Activated CD4-positive, alpha-beta T cell treated with anti-CD3 and anti-CD28 coated beads for 36 hours (primary cell): ENCODE results near the gene NEBL. TPM values are rescaled to one million over a fixed set of nuclear protein-coding genes. Genes with fewer than 3 reads are reported as not detected.

Source experiments
- ATAC-seq: fragments of 200-7000 bp; cut with Tn5 transposase; one replicate; pipeline ENCODE4 v1.10.0; 2021; ENCODE audit warnings: mild to moderate bottlenecking, moderate library complexity
- CTCF ChIA-PET: fragments of 350-600 bp; sonication (Branson Sonifier 250); formaldehyde crosslinking; loops from one replicate; lab custom pipeline; 2021; ENCODE audit warnings: antibody characterized with exemption; lab: Charles Lee
- POLR2A ChIA-PET: fragments of 350-600 bp; sonication (Branson Sonifier 250); formaldehyde crosslinking; loops from one replicate; lab custom pipeline; 2021; ENCODE audit warnings: antibody characterized with exemption, inconsistent platforms; lab: Charles Lee
- DNase-seq: peaks from one replicate; pipeline ENCODE4 v3.0.0-alpha.2; 2020
- H3K27ac Mint-ChIP-seq: one replicate; pipeline ENCODE4 v1.8.0; 2021; ENCODE audit warnings: mixed read lengths
- H3K27me3 Mint-ChIP-seq: one replicate; pipeline ENCODE4 v1.8.0; 2021; ENCODE audit warnings: mixed read lengths
- H3K36me3 Mint-ChIP-seq: one replicate; pipeline ENCODE4 v1.8.0; 2021; ENCODE audit warnings: low read depth, mixed read lengths
- H3K4me1 Mint-ChIP-seq: one replicate; pipeline ENCODE4 v1.8.0; 2021; ENCODE audit warnings: mixed read lengths
- H3K4me3 Mint-ChIP-seq: one replicate; pipeline ENCODE4 v1.8.0; 2021; ENCODE audit warnings: mild to moderate bottlenecking, moderate library complexity, mixed read lengths
- H3K9me3 Mint-ChIP-seq: one replicate; pipeline ENCODE4 v1.8.0; 2021; ENCODE audit warnings: low read depth, mixed read lengths
- intact Hi-C, 2 experiments: fragments of 100-400 bp; cut with DNase I in 1 of 2; cut with micrococcal nuclease in 1 of 2; formaldehyde crosslinking; loops; one replicate each; pipeline versions ENCODE4 v1.14.2 to v1.15.1; 2022 to 2024; cut with DNase I, micrococcal nuclease
- total RNA-seq, 2 experiments: library from RNA; stranded (reverse); gene quantifications; one replicate each; pipeline ENCODE4 v1.2.3, GENCODE V29; 2021

The NEBL gene
- total RNA-seq, 2 experiments from 2014 or later = 0.04 to 0.05 TPM

DNA sequence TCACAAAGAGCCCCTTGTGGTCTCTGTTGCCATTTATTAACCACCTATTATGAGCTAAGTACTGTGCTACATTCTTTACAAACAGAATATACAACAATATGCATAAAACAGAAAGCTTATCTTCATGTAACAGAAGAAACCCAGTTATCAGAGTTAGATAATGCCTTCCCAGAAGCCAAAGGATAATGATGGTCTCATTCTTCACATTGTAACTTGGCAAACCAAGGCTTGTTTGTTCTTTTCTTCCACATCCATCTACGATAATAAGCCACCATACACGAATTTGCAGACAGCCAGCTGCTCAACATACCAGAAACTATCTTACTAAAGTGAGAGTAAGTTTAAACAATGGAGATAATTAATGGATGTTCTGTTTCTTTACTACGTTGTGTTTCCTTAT is 127.6 kb downstream of the NEBL start:
- H3K4me3 Mint-ChIP-seq = no peak overlapping the region
- ChIA-PET CTCF (interaction anchor here (1.6 kb wide), 1 partner anchor 9 kb away, joined by 5 read pairs; no protein-coding TSS in a partner anchor), POLR2A (no interaction called here)
- intact Hi-C loops = no loop called here
- no peaks in the 10 kb centered on the region for H3K27me3 Mint-ChIP-seq
- no peaks in the 10 kb centered on the region for H3K4me1 Mint-ChIP-seq
- no peak for ATAC-seq
- no peaks in the 10 kb centered on the region for H3K9me3 Mint-ChIP-seq
- no peak for DNase-seq
- no peak overlapping the region for H3K27ac Mint-ChIP-seq
- H3K36me3 Mint-ChIP-seq = no peaks in the 10 kb centered on the region

DNA sequence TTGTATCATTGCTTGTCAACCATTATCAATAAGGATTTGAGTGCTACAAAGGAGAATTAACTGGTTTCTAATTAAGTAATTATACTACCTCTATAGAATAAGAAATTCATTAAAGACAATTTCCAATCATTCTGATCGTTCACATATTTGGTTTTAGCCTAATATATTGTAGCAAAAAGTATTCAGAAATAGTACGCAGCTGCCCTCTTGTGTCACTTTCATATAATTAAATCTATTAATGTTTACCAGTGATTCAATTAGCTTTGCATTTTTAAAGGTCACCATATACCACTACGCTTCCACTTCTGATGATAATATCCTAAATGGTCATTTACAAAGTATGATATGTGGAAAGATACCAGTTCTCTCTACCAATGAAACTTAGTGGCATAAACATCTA is 128.3 kb downstream of the NEBL start:
- Mint-ChIP-seq H3K27ac (no peak overlapping the region), H3K4me1 (no peaks in the 10 kb centered on the region), H3K4me3 (no peak overlapping the region), H3K36me3 (no peaks in the 10 kb centered on the region), H3K27me3 (no peaks in the 10 kb centered on the region), H3K9me3 (no peaks in the 10 kb centered on the region)
- ChIA-PET CTCF (interaction anchor here (1.6 kb wide), 1 partner anchor 9 kb away, joined by 5 read pairs; no protein-coding TSS in a partner anchor), POLR2A (no interaction called here)
- intact Hi-C loops = no loop called here
- no peak for ATAC-seq
- no peak for DNase-seq

DNA sequence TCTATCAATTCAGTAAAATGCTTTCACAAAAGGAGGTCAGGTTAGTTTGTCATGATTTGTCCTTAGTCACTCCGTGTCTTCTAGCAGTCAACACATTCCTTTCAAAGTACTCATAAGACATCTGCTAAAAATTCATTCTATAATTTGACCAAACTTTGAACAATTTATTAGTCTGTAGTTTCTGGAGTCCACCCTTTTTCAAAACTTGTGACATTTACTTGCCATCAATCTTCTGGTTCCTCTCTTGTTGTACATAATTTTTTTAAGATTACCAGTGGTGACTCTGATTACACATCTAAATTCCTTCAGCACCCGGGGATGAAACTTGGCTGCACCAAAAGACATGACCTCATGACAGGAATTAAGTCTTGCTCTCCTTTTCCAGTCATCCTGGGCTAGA is 130.1 kb downstream of the NEBL start:
- CTCF ChIA-PET = no interaction called here
- no peaks in the 10 kb centered on the region for H3K36me3 Mint-ChIP-seq
- H3K4me1 Mint-ChIP-seq = no peaks in the 10 kb centered on the region
- no peaks in the 10 kb centered on the region for H3K9me3 Mint-ChIP-seq
- no peak overlapping the region for H3K27ac Mint-ChIP-seq
- no peaks in the 10 kb centered on the region for H3K27me3 Mint-ChIP-seq
- no peak overlapping the region for H3K4me3 Mint-ChIP-seq
- ATAC-seq (no peak), DNase-seq (no peak)
- intact Hi-C loops = no loop called here
- POLR2A ChIA-PET = no interaction called here

DNA sequence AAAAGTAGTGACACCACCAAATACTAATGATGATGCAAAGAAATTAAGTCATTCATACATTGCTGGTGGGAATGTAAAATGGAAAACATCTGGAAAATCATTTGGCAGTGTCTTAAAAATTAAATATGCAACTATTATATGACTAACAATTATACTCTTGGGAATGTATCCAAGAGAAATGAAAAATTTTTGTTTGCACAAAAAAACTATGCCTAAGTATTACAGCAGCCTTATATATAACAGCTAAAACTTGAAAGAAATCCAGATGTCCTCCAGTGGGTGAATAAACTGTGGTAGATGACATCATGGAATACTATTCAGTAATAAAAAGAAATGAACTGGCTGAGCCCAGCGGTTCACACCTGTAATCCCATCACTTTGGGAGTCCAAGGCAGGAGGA is 132.0 kb downstream of the NEBL start:
- H3K27me3 Mint-ChIP-seq = no peaks in the 10 kb centered on the region
- DNase-seq = no peak
- intact Hi-C loops = no loop called here
- H3K4me1 Mint-ChIP-seq = no peaks in the 10 kb centered on the region
- no peak overlapping the region for H3K4me3 Mint-ChIP-seq
- H3K27ac Mint-ChIP-seq = no peak overlapping the region
- H3K36me3 Mint-ChIP-seq = no peaks in the 10 kb centered on the region
- ATAC-seq = no peak
- H3K9me3 Mint-ChIP-seq = no peaks in the 10 kb centered on the region
- ChIA-PET CTCF (no interaction called here), POLR2A (no interaction called here)

DNA sequence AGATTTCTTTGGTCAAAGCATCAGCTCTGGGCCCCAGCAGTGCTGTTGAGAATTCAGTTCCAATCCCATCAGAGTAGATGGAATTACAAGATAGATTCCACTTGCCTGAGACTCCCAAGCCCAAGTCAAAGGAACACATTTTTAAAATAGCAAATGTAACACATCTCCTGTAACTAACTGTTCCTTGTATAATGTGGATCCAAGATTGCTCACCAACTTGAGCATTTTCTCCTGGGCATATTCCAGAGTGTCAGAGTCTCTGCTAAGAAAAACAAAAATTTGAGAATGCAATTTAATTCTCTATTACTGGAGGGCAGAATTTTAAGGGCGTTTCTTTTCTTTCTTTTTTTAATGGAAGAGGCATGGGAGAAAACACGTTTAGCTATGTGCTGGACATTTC is 136.7 kb downstream of the NEBL start:
- intact Hi-C loops = no loop called here
- no peak for ATAC-seq
- CTCF ChIA-PET = interaction anchor here (1.3 to 2.1 kb wide), 2 partner anchors 9 to 24 kb away, joined by 3 to 5 read pairs; no protein-coding TSS in a partner anchor
- Mint-ChIP-seq H3K4me3 (no peak overlapping the region), H3K27ac (no peak overlapping the region), H3K36me3 (no peaks in the 10 kb centered on the region), H3K9me3 (peaks cover 3% of the 10 kb centered on the region), H3K27me3 (no peaks in the 10 kb centered on the region), H3K4me1 (no peaks in the 10 kb centered on the region)
- no peak for DNase-seq
- POLR2A ChIA-PET = no interaction called here

DNA sequence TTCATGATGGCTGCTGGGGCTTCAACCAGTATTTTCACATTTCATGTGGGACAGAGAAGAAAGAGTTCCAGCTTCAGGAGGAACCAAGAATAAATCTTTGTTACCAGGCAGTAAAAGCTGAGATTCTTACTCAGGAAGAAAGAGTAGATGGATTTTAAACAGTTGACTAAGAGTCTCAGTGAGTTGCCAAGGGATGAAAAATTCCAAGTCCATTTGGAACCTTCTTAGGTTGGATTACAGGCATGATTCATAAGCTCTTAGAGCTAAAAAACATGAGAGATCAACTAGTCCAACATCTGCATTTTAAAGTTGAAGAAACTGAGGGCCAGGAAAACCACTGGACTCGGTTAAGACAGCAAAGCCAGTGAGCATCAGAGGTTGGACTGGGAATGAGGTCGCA is 148.6 kb downstream of the NEBL start:
- CTCF ChIA-PET = no interaction called here
- POLR2A ChIA-PET = no interaction called here
- Mint-ChIP-seq H3K4me1 (no peaks in the 10 kb centered on the region), H3K9me3 (peaks cover 16% of the 10 kb centered on the region), H3K27me3 (no peaks in the 10 kb centered on the region), H3K27ac (no peak overlapping the region), H3K36me3 (peaks cover 3% of the 10 kb centered on the region), H3K4me3 (no peak overlapping the region)
- ATAC-seq (no peak), DNase-seq (no peak)
- intact Hi-C loops = loop anchor here in 1 of 2 experiments (10.0 kb wide), 1 partner anchor 1386 kb away; no protein-coding TSS in a partner anchor

DNA sequence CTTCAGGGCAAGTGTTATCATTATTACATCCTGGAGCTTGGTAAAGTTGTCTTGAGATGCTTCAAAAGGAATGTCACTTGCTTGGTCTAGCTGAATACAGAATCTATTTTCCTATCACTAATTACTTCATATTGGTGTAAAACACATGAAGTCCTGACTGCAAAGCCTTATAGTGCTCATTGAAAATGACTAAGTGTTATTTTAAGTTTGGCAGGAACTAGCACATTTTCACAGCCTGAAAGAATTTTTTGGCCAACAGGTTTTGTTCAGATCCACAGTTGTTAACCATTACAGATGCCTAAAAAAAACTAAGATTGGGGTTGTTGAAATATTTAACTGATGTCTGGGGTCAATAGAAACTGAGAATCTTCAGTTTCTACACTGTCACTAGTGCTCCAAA is 149.3 kb downstream of the NEBL start:
- H3K9me3 Mint-ChIP-seq = peaks cover 16% of the 10 kb centered on the region
- no peak for ATAC-seq
- no peak overlapping the region for H3K27ac Mint-ChIP-seq
- intact Hi-C loops = loop anchor here in 1 of 2 experiments (10.0 kb wide), 1 partner anchor 1387 kb away; no protein-coding TSS in a partner anchor
- H3K4me1 Mint-ChIP-seq = no peaks in the 10 kb centered on the region
- H3K4me3 Mint-ChIP-seq = no peak overlapping the region
- no peak for DNase-seq
- peaks cover 3% of the 10 kb centered on the region for H3K36me3 Mint-ChIP-seq
- ChIA-PET CTCF (no interaction called here), POLR2A (no interaction called here)
- no peaks in the 10 kb centered on the region for H3K27me3 Mint-ChIP-seq

DNA sequence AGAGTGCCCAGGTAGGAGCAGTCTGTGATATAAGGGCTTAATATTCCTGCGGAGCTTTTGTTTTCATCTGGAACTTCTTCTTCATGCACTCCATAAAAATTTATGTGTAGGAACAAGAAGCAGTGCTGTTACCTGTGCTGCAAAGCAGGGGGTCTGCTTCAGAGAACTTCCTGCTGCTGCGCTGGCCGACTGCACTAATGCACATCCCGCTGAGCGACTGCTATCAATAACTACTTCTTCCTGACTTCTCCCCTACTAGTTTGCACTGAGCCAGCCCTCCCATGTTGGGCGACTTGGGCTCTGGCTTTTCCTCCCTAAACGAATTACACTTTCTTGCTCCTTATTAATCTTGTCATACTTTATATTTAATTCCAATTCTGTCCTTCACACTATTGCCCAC is 150.3 kb downstream of the NEBL start:
- Mint-ChIP-seq H3K27me3 (no peaks in the 10 kb centered on the region), H3K9me3 (peaks cover 17% of the 10 kb centered on the region), H3K4me1 (no peaks in the 10 kb centered on the region), H3K4me3 (no peak overlapping the region), H3K36me3 (peaks cover 3% of the 10 kb centered on the region), H3K27ac (no peak overlapping the region)
- ATAC-seq = no peak
- intact Hi-C loops = loop anchor here in 1 of 2 experiments (10.0 kb wide), 1 partner anchor 1388 kb away; no protein-coding TSS in a partner anchor
- ChIA-PET POLR2A (no interaction called here), CTCF (no interaction called here)
- DNase-seq = no peak

DNA sequence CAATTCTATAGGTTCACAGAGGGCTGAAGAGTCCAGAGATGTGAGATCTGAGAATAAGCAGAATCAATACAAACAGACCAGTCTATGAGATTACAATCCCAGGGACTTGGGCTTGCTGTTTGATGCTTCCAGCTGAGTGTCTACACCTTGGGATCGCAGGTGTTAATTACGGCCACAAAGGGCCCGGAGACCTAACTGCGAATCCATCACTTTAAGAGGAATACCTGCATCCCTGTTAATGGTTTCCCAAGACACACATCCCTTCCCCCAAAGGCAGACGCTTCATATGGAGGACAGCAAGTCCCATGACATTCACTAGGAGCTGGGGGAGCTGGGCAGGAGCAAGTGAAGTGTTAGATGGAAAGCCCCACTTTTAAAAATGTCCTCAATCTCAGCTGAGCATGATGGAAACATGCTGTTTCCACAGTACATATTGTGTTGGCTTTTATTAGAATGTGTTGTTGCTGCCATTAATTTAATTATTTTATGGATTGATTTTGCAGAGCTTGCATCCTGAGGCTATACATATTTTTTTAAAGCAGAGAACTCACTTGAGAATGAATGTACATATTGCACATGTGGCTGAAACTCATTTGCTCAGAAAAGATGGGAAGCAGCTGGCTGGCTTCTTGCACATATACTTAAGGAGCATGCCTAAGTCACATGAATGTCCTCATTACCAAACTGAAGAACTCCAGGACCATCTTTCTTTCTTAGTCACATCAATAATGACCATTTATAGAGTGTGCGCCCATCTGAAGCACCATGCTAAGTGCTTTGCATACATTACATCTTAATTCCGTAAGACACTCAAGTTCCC is 151.3 kb downstream of the NEBL start:
- CTCF ChIA-PET = no interaction called here
- ATAC-seq = no peak
- H3K9me3 Mint-ChIP-seq = peaks cover 16% of the 10 kb centered on the region

DNA sequence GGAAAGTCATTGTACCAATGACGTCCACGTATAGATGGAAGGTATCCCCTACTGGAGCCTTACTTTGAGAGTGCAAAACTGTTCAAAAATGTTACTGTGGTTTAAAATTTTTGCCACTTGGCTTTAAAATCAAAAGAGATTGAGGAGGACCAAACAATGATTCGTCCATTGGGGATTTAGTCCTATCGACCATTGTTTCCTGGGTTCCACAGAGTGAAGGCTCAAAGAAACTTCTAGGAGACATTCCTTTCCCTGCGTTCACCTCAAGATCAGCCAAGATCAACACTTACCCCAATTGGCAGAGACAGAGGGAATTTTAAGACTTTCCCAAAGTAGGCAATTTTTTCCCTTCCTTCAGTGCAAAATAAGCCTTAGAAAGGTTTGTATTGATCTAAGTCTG is 152.3 kb downstream of the NEBL start:
- ChIA-PET POLR2A (no interaction called here), CTCF (no interaction called here)
- no peaks in the 10 kb centered on the region for H3K36me3 Mint-ChIP-seq
- no peaks in the 10 kb centered on the region for H3K27me3 Mint-ChIP-seq
- no peak overlapping the region for H3K27ac Mint-ChIP-seq
- DNase-seq (no peak), ATAC-seq (no peak)
- intact Hi-C loops = loop anchor here in 1 of 2 experiments (10.0 kb wide), 1 partner anchor 1390 kb away; no protein-coding TSS in a partner anchor
- H3K4me3 Mint-ChIP-seq = no peak overlapping the region
- H3K4me1 Mint-ChIP-seq = no peaks in the 10 kb centered on the region
- peaks cover 10% of the 10 kb centered on the region for H3K9me3 Mint-ChIP-seq

More for the DNA sequence above, 151.3 kb downstream of the NEBL start:
- H3K27ac Mint-ChIP-seq = no peak overlapping the region
- no peak for DNase-seq
- no peak overlapping the region for H3K4me3 Mint-ChIP-seq
- POLR2A ChIA-PET = no interaction called here
- intact Hi-C loops = loop anchor here in 1 of 2 experiments (10.0 kb wide), 1 partner anchor 1389 kb away; no protein-coding TSS in a partner anchor
- H3K4me1 Mint-ChIP-seq = no peaks in the 10 kb centered on the region
- H3K27me3 Mint-ChIP-seq = no peaks in the 10 kb centered on the region
- peaks cover 3% of the 10 kb centered on the region for H3K36me3 Mint-ChIP-seq

DNA sequence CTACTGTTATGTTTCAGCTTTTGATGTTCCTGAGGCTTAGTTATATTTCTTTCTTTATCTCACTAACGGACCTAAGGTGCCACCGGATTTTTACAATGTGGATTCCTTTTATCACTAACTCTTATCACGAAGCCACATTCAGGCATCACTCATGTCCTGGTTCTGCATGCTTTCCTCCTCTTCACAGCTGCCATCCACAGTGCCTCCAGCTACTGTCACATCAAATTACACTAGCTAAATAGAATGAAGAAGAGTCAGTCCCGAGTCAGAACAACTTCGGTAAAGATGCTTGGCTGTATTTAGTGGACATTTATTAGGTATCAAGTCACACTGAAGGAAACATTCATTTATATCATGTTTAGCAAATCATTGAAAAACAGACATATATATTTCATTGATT is 153.2 kb downstream of the NEBL start:
- CTCF ChIA-PET = no interaction called here
- ATAC-seq (no peak), DNase-seq (no peak)
- Mint-ChIP-seq H3K27me3 (no peaks in the 10 kb centered on the region), H3K4me3 (no peak overlapping the region), H3K9me3 (peaks cover 7% of the 10 kb centered on the region), H3K36me3 (no peaks in the 10 kb centered on the region), H3K4me1 (no peaks in the 10 kb centered on the region), H3K27ac (no peak overlapping the region)
- POLR2A ChIA-PET = no interaction called here
- intact Hi-C loops = loop anchor here in 1 of 2 experiments (10.0 kb wide), 1 partner anchor 1391 kb away; no protein-coding TSS in a partner anchor
